ENCODE results near the gene UACA.

The UACA gene

DNA sequence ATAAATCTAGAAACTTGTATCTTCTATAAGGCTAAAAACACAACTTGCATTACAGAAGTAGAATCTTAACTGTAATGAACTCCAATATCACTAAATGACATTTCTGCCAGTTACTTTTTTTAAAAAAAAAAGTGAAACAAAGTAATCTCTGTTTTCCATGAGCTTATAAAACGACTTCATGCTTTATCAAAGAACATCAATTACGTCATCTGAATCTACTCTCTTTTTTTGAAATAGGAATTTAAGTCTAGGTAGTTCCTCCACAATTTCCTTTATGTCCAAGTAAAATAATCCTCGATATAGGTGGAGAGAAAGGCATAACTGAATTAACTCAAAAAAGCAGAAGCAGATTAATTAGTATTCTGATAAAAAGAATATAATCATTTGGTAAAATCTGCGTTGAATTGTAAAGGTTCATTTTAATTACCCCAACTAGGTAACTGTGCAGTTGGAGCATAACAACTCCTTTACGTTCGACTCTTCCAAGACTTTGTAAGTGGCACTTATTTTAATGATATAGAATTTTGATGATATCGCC, 1.4 kb downstream of the UACA start:
- TF ChIP-seq, protein P1, sequence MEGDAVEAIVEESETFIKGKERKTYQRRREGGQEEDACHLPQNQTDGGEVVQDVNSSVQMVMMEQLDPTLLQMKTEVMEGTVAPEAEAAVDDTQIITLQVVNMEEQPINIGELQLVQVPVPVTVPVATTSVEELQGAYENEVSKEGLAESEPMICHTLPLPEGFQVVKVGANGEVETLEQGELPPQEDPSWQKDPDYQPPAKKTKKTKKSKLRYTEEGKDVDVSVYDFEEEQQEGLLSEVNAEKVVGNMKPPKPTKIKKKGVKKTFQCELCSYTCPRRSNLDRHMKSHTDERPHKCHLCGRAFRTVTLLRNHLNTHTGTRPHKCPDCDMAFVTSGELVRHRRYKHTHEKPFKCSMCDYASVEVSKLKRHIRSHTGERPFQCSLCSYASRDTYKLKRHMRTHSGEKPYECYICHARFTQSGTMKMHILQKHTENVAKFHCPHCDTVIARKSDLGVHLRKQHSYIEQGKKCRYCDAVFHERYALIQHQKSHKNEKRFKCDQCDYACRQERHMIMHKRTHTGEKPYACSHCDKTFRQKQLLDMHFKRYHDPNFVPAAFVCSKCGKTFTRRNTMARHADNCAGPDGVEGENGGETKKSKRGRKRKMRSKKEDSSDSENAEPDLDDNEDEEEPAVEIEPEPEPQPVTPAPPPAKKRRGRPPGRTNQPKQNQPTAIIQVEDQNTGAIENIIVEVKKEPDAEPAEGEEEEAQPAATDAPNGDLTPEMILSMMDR (IDR thresholded peaks at IDR 0.05; ENCODE audit: low read depth, low read length) = no peak
- peak overlapping the region; percentile 90 for H3K4me3 ChIP-seq (ENCODE audit: low read depth, low read length)

DNA sequence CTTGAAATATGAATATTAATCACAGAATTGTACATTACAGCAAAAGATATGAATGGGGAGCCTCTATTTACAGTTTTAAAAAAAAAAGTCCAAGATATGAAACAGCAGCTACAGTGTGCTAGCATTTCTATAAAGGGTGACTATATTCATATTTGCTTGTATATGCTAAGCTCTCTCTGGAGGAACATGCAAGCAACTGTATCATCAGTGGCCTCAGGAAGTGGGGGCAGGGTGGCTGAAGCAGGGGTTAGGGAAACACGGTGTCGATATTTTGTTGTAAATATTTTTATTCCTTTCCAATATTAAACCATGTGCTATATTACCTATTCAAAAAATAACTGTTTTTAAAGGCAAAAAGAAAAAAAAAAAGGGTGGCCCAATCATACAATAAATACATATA, 2.3 kb downstream of the UACA start:
- TF ChIP-seq, protein P1 (IDR thresholded peaks at IDR 0.05; ENCODE audit: low read depth, low read length) = no peak
- peak overlapping the region; percentile 90 for H3K4me3 ChIP-seq (ENCODE audit: low read depth, low read length)

DNA sequence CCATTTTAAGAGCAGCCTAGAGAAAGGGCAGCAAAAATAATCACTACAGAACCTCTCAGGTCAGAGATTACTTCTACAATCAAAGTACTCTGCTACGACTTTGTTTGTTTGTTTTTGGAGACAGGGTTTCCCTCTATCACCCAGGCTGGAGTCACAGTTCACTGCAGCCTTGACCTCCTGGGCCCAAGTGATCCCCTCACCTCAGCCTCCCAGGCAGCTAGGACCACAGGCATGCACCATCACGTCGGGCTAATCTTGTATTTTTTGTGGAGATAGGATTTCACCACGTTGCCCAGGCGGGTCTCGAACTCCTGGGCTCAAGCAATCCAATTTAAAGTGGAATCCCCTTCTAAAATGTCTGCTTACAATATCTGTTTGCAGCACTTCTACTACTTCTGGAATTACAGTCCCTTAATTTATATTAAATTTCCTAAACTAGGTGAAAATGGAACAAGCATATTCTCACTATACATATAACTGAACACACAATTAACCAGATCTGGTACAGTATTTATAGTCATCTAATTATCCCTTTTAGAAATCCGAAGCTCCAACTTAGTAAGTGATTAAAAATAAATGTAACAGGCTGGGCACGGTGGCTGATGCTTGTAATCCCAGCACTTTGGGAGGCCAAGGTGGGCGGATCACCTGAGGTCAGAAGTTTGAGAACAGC, 4.4 kb downstream of the UACA start:
- TF ChIP-seq, protein P1 (IDR thresholded peaks at IDR 0.05; ENCODE audit: low read depth, low read length) = no peak
- H3K4me3 ChIP-seq (ENCODE audit: low read depth, low read length) = peak overlapping the region; percentile 12; the same call in 1 of the 2 replicates

DNA sequence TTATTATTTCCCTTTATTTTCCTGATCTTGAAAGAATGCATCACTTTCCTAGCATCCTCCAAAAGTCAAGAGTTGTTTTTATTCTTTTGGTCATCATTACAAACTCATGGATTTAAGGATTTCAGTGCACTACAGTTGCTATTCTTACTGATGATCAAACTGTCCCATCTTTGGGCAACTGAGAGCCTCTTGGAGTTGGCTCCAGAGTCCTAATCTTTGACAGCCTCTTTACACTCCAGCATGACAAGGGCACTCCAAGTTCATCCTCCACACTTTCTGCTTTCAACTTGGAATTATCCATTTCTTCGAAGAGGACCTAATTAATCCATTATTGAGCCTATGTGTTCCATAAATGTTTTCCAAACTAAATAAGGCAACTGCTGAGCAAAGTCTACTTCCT, 5.7 kb downstream of the UACA start:
- no peak overlapping the region for H3K4me3 ChIP-seq (ENCODE audit: low read depth, low read length)
- TF ChIP-seq, protein P1 (IDR thresholded peaks at IDR 0.05; ENCODE audit: low read depth, low read length) = no peak

DNA sequence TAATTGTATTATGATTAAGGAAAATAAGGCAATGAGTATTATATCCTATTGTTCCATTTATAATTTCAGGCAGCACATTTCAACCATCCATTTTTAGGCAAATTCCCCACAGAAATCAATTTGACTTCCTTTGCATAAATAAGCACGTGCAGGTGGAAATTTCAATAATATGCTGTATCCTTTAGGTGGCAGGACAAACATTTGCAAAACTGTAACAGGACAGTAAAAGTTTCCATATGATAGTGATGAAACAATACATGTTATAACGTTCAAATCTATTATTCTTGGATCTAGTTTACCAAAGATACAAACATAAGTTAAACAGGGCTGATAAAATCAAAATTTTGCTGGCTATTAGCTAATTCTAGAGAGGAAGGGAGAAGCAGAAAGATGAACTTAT, 8.5 kb downstream of the UACA start:
- H3K4me3 ChIP-seq (ENCODE audit: low read depth, low read length) = no peak overlapping the region
- TF ChIP-seq, protein P1 (IDR thresholded peaks at IDR 0.05; ENCODE audit: low read depth, low read length) = no peak

DNA sequence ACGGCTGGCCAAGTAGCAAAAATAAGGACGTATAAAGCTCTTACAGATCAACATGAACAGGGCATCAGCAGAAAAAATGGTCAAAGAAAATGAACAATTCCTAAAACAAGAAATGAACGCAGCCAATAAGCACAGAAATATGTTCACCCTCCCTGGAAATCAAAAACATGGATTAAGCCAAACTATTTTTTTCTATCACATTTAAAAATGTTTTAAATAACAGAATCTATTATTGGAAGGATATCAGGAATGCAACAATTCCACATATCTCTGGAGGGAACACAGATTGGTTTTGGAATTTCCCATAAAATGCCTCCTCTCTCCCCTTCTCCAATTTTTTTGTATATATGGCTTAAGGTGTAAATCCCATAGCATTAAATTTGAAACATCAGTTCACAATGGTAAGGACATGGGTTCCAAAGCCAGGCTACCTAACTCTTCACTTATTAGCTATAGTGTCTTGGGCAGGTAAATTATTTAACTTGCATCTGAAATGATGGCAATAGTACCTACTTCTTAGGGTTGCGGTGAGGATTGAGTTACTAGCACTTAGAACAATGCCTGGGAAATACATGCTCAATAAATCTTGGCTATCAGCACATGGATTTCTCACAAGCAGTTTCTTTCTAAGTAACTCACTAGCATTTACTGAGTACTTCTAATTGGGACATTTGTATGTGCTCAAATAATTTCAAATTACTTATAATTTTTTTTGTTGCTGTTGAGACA, 10.1 kb downstream of the UACA start:
- TF ChIP-seq, protein P1 (IDR thresholded peaks at IDR 0.05; ENCODE audit: low read depth, low read length) = no peak
- H3K4me3 ChIP-seq (ENCODE audit: low read depth, low read length) = no peak overlapping the region

DNA sequence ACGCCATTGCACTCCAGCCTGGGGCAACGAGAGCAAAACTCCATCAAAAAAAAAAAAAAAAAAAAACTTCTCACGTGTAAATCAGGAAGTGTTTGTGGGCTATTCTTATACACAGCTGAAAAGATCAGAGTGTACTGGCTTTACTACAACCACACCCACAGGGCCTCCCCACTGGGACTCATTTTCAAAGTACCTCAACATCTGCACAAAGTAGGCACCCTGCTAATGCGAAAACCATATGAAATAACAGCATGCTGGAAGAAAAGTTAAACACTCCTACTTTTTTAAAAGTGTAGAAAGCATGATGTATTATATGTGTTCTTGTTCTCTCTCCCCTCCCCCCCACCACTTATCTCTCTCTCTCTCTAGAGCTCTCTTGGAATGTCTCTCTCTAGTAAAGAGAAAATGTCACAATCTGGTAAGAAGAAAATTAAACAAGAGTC, 11.1 kb downstream of the UACA start:
- TF ChIP-seq, protein P1 (IDR thresholded peaks at IDR 0.05; ENCODE audit: low read depth, low read length) = no peak
- H3K4me3 ChIP-seq (ENCODE audit: low read depth, low read length) = no peak overlapping the region
